Measurements from ENCODE around the gene NOP16. TPM values are rescaled to one million over a fixed set of nuclear protein-coding genes. Genes with fewer than 3 reads are reported as not detected.
A peak's percentile ranks its signal among the peaks of the same experiment; 100 is the strongest.

NOP16 gene
- total and polyA plus RNA-seq, 2 of the 13 experiments (the other 11 are each of a cell fraction or from before 2014, with no cell fraction given): 43.3 to 48.4 TPM

- peak; percentile 64 for TF ChIP-seq ZBTB26 (CRISPR knock-in tag; IDR thresholded peaks at IDR 0.05; ENCODE audit: borderline replicate concordance)
- peak; percentile 99 for TF ChIP-seq ZNF770 (CRISPR knock-in tag; IDR thresholded peaks at IDR 0.05)
- TF ChIP-seq ZBTB2 (CRISPR knock-in tag; IDR thresholded peaks at IDR 0.05; ENCODE audit: low read depth): peak; percentile 79
- TF ChIP-seq SSRP1 (CRISPR knock-in tag; IDR thresholded peaks at IDR 0.05): peak; percentile 87; the same call in 1 of the 2 replicates
- peak; percentile 56 for TF ChIP-seq ZNF883 (CRISPR knock-in tag; IDR thresholded peaks at IDR 0.05; ENCODE audit: not compliant biosample characterization)
- no peak for TF ChIP-seq FIP1L1 (IDR thresholded peaks at IDR 0.05; ENCODE audit: borderline replicate concordance, insufficient read depth, low read depth, low read length)
- no peak for TF ChIP-seq HES4 (CRISPR knock-in tag; IDR thresholded peaks at IDR 0.05; ENCODE audit: borderline replicate concordance)
- no peak for TF ChIP-seq ATF7 (IDR thresholded peaks at IDR 0.05)
- no peak for TF ChIP-seq ATF7 (CRISPR knock-in tag; IDR thresholded peaks at IDR 0.05)
- no peak for TF ChIP-seq GPN1 (CRISPR knock-in tag; IDR thresholded peaks at IDR 0.05; ENCODE audit: borderline replicate concordance)
- TF ChIP-seq ZNF335 (CRISPR knock-in tag; IDR thresholded peaks at IDR 0.05): peak; percentile 65; the same call in 1 of the 2 replicates
- no peak for TF ChIP-seq CAMTA2 (CRISPR knock-in tag; IDR thresholded peaks at IDR 0.05; ENCODE audit: borderline replicate concordance)
- TF ChIP-seq ZNF337 (CRISPR knock-in tag; IDR thresholded peaks at IDR 0.05; ENCODE audit: borderline replicate concordance, low read depth): peak; percentile 89; the same call in 1 of the 2 replicates
- no peak for TF ChIP-seq PREB (CRISPR knock-in tag; IDR thresholded peaks at IDR 0.05)
- no peak for TF ChIP-seq ZNF17 (CRISPR knock-in tag; IDR thresholded peaks at IDR 0.05)
- 0 out of 2 replicates have a peak, but pooled peaks have one; percentile 32 for TF ChIP-seq KDM3A (CRISPR knock-in tag; IDR thresholded peaks at IDR 0.05; ENCODE audit: low read depth)
- peak; percentile 42; the same call in 1 of the 2 replicates for TF ChIP-seq ZNF614 (CRISPR knock-in tag; IDR thresholded peaks at IDR 0.05; ENCODE audit: borderline replicate concordance)
- TF ChIP-seq PLSCR1 (CRISPR knock-in tag; IDR thresholded peaks at IDR 0.05; ENCODE audit: borderline replicate concordance): no peak
- TF ChIP-seq ZSCAN25 (CRISPR knock-in tag; IDR thresholded peaks at IDR 0.05): peak; percentile 71; the same call in 1 of the 2 replicates
Observed at GRCh38 chr5:176388444-176389134, at the start of gene NOP16, which contains the start of gene HIGD2A (continued).
